Measurements from ENCODE around the gene ATP2A3. TPM values are rescaled to one million over a fixed set of nuclear protein-coding genes. Genes with fewer than 3 reads are reported as not detected.

ATP2A3 gene
- polyA plus RNA-seq, 1 donor from 2014 or later = not detected

DNA sequence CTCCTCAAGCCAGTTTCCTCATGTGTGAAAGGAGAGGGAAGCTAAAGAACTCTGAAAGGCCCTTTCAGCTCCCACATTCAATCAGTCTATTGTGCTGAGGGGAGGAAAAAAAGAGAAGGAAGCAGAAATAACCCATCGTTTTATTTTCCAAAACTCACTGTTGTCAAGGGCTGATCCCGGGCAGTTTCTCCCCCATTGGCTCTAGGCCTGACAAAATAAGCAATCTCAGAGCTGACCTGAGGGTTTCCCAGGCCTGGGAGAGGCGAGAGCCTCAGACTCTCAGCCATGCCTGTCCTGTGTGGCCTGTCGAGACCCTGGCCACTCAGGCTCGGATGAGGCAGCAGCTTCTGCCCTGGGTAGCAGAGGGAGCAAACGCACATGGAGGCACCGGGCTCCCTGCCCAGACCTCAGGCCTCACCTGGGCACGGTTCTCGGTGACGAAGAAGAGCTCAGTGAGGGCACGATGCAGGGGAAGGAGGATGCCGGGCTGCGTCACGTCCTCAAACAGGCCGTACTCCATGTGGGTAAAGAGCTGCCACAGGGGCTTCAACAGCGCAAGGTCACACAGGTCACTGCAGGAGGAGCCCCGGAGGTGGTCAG lies 45.0 kb upstream of the ATP2A3 start:
- Histone ChIP-seq H2AFZ (ENCODE audit: low read depth, low read length) (no peak overlapping the region), H3F3A (ENCODE audit: insufficient read depth, low read length, poor library complexity, severe bottlenecking) (no peaks in the 10 kb centered on the region), H3K4me3 (ENCODE audit: low read length) (no peak overlapping the region), H3K4me2 (ENCODE audit: low read length) (no peak overlapping the region), H3K27me3 (ENCODE audit: insufficient read depth, low read depth, low read length) (no peaks in the 10 kb centered on the region), H3K79me2 (replicated peaks; ENCODE audit: insufficient read depth, low read length) (no peaks in the 10 kb centered on the region), H3K9me2 (ENCODE audit: insufficient read depth, low read length) (no peaks in the 10 kb centered on the region), H3K9me3 (ENCODE audit: low read length) (no peaks in the 10 kb centered on the region), H3K27ac (ENCODE audit: low read length) (no peak overlapping the region), H3K36me3 (ENCODE audit: insufficient read depth, low read length) (no peaks in the 10 kb centered on the region), H4K20me1 (ENCODE audit: insufficient read depth) (no peaks in the 10 kb centered on the region), H3K9ac (ENCODE audit: low read length) (no peak overlapping the region)
- TF ChIP-seq, protein P1, sequence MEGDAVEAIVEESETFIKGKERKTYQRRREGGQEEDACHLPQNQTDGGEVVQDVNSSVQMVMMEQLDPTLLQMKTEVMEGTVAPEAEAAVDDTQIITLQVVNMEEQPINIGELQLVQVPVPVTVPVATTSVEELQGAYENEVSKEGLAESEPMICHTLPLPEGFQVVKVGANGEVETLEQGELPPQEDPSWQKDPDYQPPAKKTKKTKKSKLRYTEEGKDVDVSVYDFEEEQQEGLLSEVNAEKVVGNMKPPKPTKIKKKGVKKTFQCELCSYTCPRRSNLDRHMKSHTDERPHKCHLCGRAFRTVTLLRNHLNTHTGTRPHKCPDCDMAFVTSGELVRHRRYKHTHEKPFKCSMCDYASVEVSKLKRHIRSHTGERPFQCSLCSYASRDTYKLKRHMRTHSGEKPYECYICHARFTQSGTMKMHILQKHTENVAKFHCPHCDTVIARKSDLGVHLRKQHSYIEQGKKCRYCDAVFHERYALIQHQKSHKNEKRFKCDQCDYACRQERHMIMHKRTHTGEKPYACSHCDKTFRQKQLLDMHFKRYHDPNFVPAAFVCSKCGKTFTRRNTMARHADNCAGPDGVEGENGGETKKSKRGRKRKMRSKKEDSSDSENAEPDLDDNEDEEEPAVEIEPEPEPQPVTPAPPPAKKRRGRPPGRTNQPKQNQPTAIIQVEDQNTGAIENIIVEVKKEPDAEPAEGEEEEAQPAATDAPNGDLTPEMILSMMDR (IDR thresholded peaks at IDR 0.05; ENCODE audit: poor library complexity, severe bottlenecking) = no peak
- TF ChIP-seq EZH2 (IDR thresholded peaks at IDR 0.05; ENCODE audit: borderline replicate concordance, insufficient read depth, low read length, poor library complexity, severe bottlenecking) (no peak), RAD21 (conservative IDR thresholded peaks at IDR 0.05) (no peak), EP300 (conservative IDR thresholded peaks at IDR 0.05; ENCODE audit: poor library complexity, severe bottlenecking) (no peak), MXI1 (conservative IDR thresholded peaks at IDR 0.05; ENCODE audit: poor library complexity, severe bottlenecking) (no peak), POLR2AphosphoS5 (IDR thresholded peaks at IDR 0.05) (no peak), TAF1 (IDR thresholded peaks at IDR 0.05; ENCODE audit: low read depth) (no peak), SMC3 (conservative IDR thresholded peaks at IDR 0.05; ENCODE audit: poor library complexity) (no peak)
- TF ChIP-seq, protein P2, sequence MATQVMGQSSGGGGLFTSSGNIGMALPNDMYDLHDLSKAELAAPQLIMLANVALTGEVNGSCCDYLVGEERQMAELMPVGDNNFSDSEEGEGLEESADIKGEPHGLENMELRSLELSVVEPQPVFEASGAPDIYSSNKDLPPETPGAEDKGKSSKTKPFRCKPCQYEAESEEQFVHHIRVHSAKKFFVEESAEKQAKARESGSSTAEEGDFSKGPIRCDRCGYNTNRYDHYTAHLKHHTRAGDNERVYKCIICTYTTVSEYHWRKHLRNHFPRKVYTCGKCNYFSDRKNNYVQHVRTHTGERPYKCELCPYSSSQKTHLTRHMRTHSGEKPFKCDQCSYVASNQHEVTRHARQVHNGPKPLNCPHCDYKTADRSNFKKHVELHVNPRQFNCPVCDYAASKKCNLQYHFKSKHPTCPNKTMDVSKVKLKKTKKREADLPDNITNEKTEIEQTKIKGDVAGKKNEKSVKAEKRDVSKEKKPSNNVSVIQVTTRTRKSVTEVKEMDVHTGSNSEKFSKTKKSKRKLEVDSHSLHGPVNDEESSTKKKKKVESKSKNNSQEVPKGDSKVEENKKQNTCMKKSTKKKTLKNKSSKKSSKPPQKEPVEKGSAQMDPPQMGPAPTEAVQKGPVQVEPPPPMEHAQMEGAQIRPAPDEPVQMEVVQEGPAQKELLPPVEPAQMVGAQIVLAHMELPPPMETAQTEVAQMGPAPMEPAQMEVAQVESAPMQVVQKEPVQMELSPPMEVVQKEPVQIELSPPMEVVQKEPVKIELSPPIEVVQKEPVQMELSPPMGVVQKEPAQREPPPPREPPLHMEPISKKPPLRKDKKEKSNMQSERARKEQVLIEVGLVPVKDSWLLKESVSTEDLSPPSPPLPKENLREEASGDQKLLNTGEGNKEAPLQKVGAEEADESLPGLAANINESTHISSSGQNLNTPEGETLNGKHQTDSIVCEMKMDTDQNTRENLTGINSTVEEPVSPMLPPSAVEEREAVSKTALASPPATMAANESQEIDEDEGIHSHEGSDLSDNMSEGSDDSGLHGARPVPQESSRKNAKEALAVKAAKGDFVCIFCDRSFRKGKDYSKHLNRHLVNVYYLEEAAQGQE (IDR thresholded peaks at IDR 0.05; ENCODE audit: borderline replicate concordance) = no peak

DNA sequence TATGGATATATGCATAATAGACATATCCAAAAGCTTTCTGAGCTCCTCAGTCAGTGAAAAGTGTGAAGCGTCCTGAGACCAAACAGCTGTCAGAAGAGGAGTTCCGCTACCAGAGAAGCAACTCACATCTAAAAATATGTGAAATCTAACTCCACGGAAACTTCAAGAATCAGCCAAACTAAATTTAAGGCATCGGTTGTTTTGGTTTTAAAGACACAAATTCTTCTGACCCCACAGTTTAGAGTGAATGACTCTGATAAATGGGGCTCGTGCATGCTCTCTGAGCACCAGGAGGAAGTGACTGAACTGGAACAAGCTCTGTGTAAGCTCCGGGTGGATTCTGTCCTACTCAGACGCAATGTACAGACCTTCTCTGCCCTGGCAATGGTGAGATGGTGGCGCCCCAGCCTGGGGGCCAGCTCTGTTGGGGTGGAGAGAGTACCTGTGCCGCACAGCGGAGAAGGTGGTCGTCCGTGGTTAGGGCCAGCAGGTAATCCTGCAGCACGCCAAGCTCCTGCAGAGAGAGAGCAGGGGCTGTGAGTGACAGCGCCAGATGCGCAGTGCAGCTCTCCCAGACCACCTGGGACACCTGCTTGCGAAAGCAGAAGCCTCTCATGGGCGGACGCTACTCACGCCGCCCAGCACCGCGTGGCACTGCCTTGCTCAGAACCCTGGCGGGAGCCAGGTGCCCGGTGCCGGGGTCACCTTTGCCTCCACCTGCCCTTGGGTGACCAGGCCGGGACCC lies 44.4 kb upstream of the ATP2A3 start:
- H3K4me2 ChIP-seq (ENCODE audit: low read length) = no peak overlapping the region
- no peaks in the 10 kb centered on the region for H4K20me1 ChIP-seq (ENCODE audit: insufficient read depth)
- H3K4me3 ChIP-seq (ENCODE audit: low read length) = no peak overlapping the region
- no peaks in the 10 kb centered on the region for H3F3A ChIP-seq (ENCODE audit: insufficient read depth, low read length, poor library complexity, severe bottlenecking)
- TF ChIP-seq POLR2AphosphoS5 (IDR thresholded peaks at IDR 0.05) (no peak), SMC3 (conservative IDR thresholded peaks at IDR 0.05; ENCODE audit: poor library complexity) (no peak), RAD21 (conservative IDR thresholded peaks at IDR 0.05) (no peak), MXI1 (conservative IDR thresholded peaks at IDR 0.05; ENCODE audit: poor library complexity, severe bottlenecking) (no peak), TAF1 (IDR thresholded peaks at IDR 0.05; ENCODE audit: low read depth) (no peak), EZH2 (IDR thresholded peaks at IDR 0.05; ENCODE audit: borderline replicate concordance, insufficient read depth, low read length, poor library complexity, severe bottlenecking) (no peak), EP300 (conservative IDR thresholded peaks at IDR 0.05; ENCODE audit: poor library complexity, severe bottlenecking) (no peak)
- TF ChIP-seq, protein P1 (IDR thresholded peaks at IDR 0.05; ENCODE audit: poor library complexity, severe bottlenecking) = no peak
- TF ChIP-seq, protein P2 (IDR thresholded peaks at IDR 0.05; ENCODE audit: borderline replicate concordance) = no peak
- H3K9me3 ChIP-seq (ENCODE audit: low read length) = no peaks in the 10 kb centered on the region
- no peaks in the 10 kb centered on the region for H3K9me2 ChIP-seq (ENCODE audit: insufficient read depth, low read length)
- H3K27me3 ChIP-seq (ENCODE audit: insufficient read depth, low read depth, low read length) = no peaks in the 10 kb centered on the region
- H3K9ac ChIP-seq (ENCODE audit: low read length) = no peak overlapping the region
- no peak overlapping the region for H3K27ac ChIP-seq (ENCODE audit: low read length)
- H3K79me2 ChIP-seq (replicated peaks; ENCODE audit: insufficient read depth, low read length) = no peaks in the 10 kb centered on the region
- H2AFZ ChIP-seq (ENCODE audit: low read depth, low read length) = no peak overlapping the region
- H3K36me3 ChIP-seq (ENCODE audit: insufficient read depth, low read length) = no peaks in the 10 kb centered on the region

All from neural cell (in vitro differentiated cells).